ENCODE results near the gene CNTNAP2.

- TF ChIP-seq CTCF (IDR thresholded peaks at IDR 0.05) (no peak), POLR2A (IDR thresholded peaks at IDR 0.05) (no peak)
Measured at GRCh38 chr7:146084086-146084485, 32.5 kb upstream of the CNTNAP2 start.

Data from testis (tissue), 2 donors.